Activated naive CD8-positive, alpha-beta T cell treated with anti-CD3 and anti-CD28 coated beads, Interleukin-2, amount 50 U/mL, for 24 hours (primary cell): ENCODE results near the gene SLC29A2.

Experiments
- ATAC-seq: fragments of 150-1000 bp; cut with Tn5 transposase; one replicate; pipeline ENCODE4 v1.10.0; 2021
- DNase-seq: peaks from one replicate; pipeline ENCODE4 v3.0.0; 2021
- H3K27ac Mint-ChIP-seq: one replicate; pipeline ENCODE4 v1.8.0; 2021; ENCODE audit warnings: mild to moderate bottlenecking, mixed read lengths
- H3K27me3 Mint-ChIP-seq: one replicate; pipeline ENCODE4 v1.8.0; 2021; ENCODE audit warnings: mixed read lengths
- H3K36me3 Mint-ChIP-seq: one replicate; pipeline ENCODE4 v1.8.0; 2021; ENCODE audit warnings: low read depth, mixed read lengths
- H3K4me1 Mint-ChIP-seq: one replicate; pipeline ENCODE4 v1.8.0; 2021; ENCODE audit warnings: mixed read lengths
- H3K4me3 Mint-ChIP-seq: one replicate; pipeline ENCODE4 v1.8.0; 2021; ENCODE audit warnings: mild to moderate bottlenecking, moderate library complexity, mixed read lengths
- H3K9me3 Mint-ChIP-seq: one replicate; pipeline ENCODE4 v1.8.0; 2021; ENCODE audit warnings: mixed read lengths

SLC29A2 gene, protein sequence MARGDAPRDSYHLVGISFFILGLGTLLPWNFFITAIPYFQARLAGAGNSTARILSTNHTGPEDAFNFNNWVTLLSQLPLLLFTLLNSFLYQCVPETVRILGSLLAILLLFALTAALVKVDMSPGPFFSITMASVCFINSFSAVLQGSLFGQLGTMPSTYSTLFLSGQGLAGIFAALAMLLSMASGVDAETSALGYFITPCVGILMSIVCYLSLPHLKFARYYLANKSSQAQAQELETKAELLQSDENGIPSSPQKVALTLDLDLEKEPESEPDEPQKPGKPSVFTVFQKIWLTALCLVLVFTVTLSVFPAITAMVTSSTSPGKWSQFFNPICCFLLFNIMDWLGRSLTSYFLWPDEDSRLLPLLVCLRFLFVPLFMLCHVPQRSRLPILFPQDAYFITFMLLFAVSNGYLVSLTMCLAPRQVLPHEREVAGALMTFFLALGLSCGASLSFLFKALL

DNA sequence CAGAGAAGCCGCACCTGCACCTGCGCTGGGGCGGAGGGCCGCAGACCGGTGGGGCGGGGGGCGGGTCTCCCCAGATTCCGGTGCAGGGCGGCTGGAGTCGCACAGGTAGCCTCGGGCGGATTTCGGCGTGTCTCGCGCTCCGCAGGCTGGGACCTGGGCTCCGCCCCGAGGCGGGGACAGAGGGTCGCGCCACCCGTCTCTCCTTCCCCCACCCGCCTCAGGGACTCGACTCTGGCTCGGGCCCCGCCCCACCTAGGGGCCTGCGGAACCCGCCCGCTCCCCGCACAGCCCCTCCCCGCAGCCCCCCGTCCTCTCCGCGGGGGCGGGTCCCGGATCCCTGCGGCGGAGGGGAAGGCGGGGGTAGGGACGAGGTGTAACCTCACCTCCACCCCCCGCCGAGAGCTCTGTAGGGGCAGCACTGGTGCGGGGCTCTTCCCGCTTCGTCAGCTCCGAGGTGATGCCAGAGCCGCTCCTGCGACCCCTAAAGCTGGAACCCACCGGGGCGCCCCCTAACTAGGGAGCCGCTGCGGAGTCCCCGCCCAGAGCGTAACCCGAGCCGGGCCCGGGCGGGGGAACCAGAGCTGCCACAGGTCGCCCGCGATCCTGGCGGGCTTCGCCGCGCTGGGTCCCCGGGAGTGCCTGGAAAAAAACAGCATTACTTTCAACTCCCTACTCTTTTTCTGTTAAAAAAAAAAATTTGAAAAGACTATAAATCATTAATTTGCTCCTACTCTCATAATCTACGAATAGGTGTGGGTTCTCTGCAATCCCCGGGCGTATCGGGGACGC, at the start of gene SLC29A2:
TSS of gene SLC29A2 (minus strand) at position 134 of the 789 bp plus-strand sequence. CDS start 169 bp downstream, outside the sequence.
- DNase-seq (peak; percentile 83), ATAC-seq (peak; percentile 89)
- Mint-ChIP-seq H3K27ac (peak within 1 kb of the TSS; percentile 87), H3K36me3 (peaks cover 11% of the 10 kb centered on the region), H3K9me3 (no peaks in the 10 kb centered on the region), H3K27me3 (peaks cover 6% of the 10 kb centered on the region), H3K4me3 (peak within 1 kb of the TSS; percentile 87), H3K4me1 (peaks cover 24% of the 10 kb centered on the region)

DNA sequence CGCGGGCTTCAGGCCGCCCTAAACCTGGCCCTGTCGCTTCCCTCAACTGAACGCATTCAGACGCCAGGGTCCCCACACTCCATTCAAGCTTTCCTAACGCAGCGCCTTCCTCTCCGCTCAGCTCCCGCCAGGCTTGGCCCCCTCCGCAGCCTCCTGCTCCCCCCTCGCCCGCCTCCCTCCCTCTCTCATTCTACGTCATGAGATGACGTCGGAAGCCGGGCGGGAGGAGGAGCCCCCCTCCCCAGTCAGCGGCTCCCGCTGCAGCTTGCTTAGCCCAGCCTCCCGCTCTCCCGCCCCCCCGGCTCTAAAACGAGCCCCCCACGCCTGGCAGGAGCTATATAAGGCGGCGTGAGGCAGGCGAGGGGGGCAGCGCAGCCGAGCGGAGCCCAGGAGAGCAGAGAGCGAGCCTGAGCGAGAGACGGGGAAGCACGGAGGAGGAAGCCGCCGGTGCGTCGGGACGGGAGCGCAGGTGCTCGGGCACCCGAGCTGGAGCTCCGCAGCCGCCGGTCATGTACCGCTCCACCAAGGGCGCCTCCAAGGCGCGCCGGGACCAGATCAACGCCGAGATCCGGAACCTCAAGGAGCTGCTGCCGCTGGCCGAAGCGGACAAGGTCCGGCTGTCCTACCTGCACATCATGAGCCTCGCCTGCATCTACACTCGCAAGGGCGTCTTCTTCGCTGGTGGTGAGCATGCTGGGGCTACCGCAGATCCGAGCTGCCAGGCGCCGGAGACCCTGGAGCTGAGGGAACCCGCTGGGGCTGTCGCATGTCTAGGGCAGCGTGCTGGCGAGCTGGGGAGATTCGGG, 49.3 kb upstream of the SLC29A2 start, which contains the start of gene NPAS4:
TSS of gene NPAS4 (plus strand) at position 365 of the 806 bp plus-strand sequence. CDS start at position 510, 145 bp downstream.
- H3K9me3 Mint-ChIP-seq = peaks cover 9% of the 10 kb centered on the region
- H3K36me3 Mint-ChIP-seq = no peaks in the 10 kb centered on the region
- peaks cover 47% of the 10 kb centered on the region for H3K27me3 Mint-ChIP-seq
- DNase-seq (no peak), ATAC-seq (no peak)
- H3K27ac Mint-ChIP-seq = no peak within 1 kb of the TSS
- no peak within 1 kb of the TSS for H3K4me3 Mint-ChIP-seq
- H3K4me1 Mint-ChIP-seq = peaks cover 38% of the 10 kb centered on the region

DNA sequence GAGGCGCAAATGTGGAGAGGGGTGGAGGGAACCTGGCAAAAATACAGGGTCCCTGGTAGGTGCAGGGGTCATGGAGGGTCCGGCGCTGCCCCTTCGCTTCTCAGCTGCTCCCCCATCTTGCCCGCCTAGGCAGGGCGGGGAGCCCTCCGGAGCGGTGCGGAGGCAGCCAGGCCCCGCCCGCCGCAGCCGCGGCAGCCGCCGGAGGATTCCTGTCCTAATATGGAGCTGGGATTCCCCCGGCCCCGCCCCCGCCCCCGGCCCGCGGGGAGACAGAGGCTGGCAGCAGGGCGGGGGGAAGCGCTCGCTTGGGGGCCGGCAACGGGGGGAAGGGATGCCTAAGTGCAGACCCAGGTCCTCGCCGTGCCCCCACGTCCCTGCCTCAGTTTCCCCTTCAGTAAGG, 48.3 kb upstream of the SLC29A2 start:
- Mint-ChIP-seq H3K4me3 (no peak overlapping the region), H3K9me3 (peaks cover 9% of the 10 kb centered on the region), H3K36me3 (no peaks in the 10 kb centered on the region), H3K27ac (no peak overlapping the region), H3K27me3 (peaks cover 56% of the 10 kb centered on the region), H3K4me1 (peaks cover 39% of the 10 kb centered on the region)
- DNase-seq (no peak), ATAC-seq (no peak)

DNA sequence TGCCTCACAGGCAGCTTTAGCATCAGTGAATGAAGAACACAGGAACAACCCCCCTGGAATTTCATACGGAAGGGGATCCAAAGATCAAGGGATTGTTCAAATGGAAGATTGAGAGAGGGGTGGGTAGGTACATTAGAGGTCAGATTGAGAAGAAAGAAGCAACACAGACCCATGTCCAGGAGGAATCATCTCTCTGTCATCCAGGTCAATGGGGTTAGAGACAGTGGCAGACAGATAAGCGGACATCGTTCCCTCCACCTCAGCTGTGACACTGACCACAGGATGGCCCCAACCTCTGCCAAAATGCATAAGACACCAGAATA, 47.4 kb upstream of the SLC29A2 start:
- Mint-ChIP-seq H3K4me3 (peak overlapping the region; percentile 72), H3K27ac (no peak overlapping the region), H3K9me3 (peaks cover 9% of the 10 kb centered on the region), H3K4me1 (peaks cover 39% of the 10 kb centered on the region), H3K36me3 (no peaks in the 10 kb centered on the region), H3K27me3 (peaks cover 61% of the 10 kb centered on the region)
- ATAC-seq = no peak
- no peak for DNase-seq

DNA sequence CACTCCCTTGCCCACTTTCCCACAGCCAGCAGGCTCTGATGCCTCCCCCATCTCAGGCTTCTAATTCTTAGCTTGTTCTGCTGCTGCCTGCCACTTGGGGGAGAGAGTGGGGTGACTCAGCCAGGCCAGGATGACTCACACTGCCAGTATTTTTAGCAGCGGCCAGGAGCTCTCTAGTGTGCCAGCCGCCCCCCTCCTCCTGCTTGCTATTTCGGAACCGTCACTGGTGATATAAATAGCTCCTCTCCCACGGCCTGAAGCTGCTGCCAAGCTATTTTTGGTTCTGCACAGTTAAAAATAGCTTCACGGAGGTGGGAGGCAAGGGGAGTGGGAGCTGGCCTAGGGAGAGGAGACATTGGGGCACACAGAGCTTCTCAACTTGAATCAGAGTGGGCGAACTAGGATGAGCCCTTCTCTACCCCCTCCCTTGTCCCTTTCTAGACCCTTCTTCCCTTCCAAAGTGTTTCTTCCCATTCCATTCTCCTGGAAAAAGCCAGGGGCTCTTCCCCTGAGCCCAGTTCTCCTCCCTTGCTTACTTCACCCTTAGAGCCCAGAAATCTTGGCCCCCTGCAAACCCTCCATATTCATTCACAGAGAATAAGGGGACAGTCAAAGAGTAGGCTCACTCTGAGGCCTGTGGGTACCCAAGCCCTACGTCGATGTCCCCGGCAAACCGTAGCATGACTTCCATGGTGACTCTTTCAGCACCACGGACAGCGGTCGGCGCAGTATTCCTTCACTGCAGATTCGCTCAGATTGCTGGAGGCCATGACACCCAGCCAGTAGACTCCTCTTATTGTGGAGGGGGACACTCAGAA, 46.8 kb upstream of the SLC29A2 start:
- H3K4me3 Mint-ChIP-seq = peak overlapping the region; percentile 72
- peaks cover 66% of the 10 kb centered on the region for H3K27me3 Mint-ChIP-seq
- ATAC-seq = peak; percentile 91
- no peaks in the 10 kb centered on the region for H3K36me3 Mint-ChIP-seq
- DNase-seq = peak; percentile 78
- H3K4me1 Mint-ChIP-seq = peaks cover 39% of the 10 kb centered on the region
- H3K27ac Mint-ChIP-seq = peak overlapping the region; percentile 22
- H3K9me3 Mint-ChIP-seq = peaks cover 9% of the 10 kb centered on the region

DNA sequence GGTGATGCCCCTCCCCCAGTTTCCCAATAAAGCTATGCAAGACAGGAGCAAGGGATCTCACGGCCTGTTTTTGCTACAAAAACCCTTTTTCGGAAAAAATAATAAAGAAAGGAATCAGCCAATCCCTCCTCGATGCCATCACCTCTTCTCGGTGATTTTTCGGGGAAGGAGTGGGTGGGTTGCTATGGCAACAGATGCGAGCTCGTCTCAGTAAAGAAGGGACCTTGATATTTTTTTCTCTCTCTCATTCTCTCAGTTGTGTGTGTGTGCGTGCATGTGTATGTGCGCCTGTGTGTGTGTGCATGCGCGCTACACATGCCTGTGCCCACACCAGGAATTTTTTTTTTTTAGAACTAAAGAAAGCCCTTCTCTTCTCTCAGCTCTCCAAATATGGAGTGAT, 45.4 kb upstream of the SLC29A2 start:
- H3K4me3 Mint-ChIP-seq = peak overlapping the region; percentile 16
- peaks cover 75% of the 10 kb centered on the region for H3K27me3 Mint-ChIP-seq

DNA sequence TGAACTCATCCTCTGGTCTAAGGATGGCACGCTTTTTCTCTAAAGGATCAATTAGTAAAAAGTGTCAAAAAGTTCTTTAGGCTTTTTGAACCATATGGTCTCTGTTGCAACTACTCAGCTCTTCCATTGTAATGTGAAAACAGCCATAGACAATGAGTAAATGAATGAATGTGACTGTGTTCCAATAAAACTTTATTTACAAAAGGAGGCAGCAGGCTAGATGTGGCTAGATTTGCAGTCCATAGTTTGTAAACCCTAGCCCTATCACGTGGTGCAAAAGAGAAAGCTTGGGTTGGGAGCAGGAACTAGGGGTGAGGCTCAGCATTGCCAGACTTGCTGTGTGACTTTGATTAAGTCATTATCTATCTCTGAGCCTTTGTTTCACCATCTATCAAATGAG, 43.9 kb upstream of the SLC29A2 start:
- DNase-seq (no peak), ATAC-seq (no peak)
- Mint-ChIP-seq H3K9me3 (peaks cover 5% of the 10 kb centered on the region), H3K27me3 (peaks cover 76% of the 10 kb centered on the region), H3K4me3 (no peak overlapping the region), H3K36me3 (no peaks in the 10 kb centered on the region), H3K27ac (no peak overlapping the region), H3K4me1 (peaks cover 39% of the 10 kb centered on the region)

More for the DNA sequence above, 45.4 kb upstream of the SLC29A2 start:
- H3K4me1 Mint-ChIP-seq = peaks cover 39% of the 10 kb centered on the region
- no peak overlapping the region for H3K27ac Mint-ChIP-seq
- H3K9me3 Mint-ChIP-seq = peaks cover 5% of the 10 kb centered on the region
- ATAC-seq = no peak
- peak; percentile 46 for DNase-seq
- H3K36me3 Mint-ChIP-seq = no peaks in the 10 kb centered on the region

DNA sequence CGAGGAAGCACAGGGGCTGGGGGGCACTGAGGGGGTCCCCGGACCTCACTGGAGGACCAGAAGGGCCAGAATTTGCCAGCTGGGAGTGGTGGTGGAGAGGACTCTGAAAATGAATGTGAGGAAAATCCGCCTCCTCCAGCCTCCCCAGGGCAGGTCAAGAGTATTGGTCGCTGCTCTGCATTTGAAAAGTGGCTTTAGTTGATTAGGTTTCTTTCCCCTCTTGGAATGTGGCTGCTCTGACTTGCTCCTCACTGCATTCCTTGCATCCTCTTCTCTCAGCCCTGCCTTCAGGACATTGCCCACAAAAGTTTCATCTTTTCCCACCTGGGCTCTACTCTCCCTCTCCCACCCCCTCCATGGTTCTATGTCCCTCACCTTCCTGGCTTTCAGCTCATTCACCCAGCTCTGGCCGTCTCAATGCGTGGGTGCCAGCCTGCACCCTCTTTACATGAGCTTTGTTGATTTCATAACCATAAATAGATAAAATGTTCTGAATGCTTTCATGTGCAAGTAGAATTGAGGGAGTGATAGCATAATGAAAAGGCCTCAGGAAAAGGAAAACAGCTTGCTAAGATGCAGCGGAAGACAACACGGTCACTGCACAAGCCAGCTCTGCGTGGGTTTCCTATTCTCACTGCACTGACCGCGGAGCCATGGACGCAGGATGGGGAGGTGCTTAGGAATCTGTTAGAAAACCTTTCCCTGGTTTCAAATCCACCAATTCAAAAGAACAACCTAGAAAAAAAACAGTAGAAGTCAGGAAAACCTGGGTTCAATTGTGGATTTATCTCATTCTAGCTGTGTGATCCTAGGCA, 42.8 kb upstream of the SLC29A2 start:
- ATAC-seq = no peak
- no peaks in the 10 kb centered on the region for H3K36me3 Mint-ChIP-seq
- peaks cover 5% of the 10 kb centered on the region for H3K9me3 Mint-ChIP-seq
- peaks cover 70% of the 10 kb centered on the region for H3K27me3 Mint-ChIP-seq
- peaks cover 36% of the 10 kb centered on the region for H3K4me1 Mint-ChIP-seq
- no peak for DNase-seq
- no peak overlapping the region for H3K27ac Mint-ChIP-seq
- H3K4me3 Mint-ChIP-seq = no peak overlapping the region

DNA sequence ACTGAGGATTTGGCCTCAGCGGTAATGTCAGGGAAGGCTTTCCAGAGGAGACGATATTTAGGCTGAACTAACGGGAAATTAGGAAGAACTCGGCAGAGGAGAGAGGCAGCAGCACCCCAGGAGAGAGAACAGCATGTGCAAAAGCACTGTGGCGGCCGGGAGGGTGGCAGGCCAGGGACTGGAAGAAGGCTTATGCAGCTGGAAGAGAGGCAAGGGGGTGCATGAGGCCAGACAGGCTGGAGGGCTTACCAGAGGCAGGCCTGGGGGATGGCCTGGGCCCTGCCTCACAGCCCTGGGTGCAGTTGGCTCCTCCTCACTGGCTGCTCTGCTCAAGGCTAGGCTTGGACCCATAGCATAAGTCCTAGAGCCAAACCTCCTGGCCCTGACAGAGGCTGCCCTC, 41.6 kb upstream of the SLC29A2 start:
- no peak overlapping the region for H3K4me3 Mint-ChIP-seq
- H3K27ac Mint-ChIP-seq = no peak overlapping the region
- H3K36me3 Mint-ChIP-seq = no peaks in the 10 kb centered on the region
- DNase-seq = no peak
- peaks cover 28% of the 10 kb centered on the region for H3K4me1 Mint-ChIP-seq
- ATAC-seq = no peak
- H3K27me3 Mint-ChIP-seq = peaks cover 60% of the 10 kb centered on the region
- no peaks in the 10 kb centered on the region for H3K9me3 Mint-ChIP-seq

DNA sequence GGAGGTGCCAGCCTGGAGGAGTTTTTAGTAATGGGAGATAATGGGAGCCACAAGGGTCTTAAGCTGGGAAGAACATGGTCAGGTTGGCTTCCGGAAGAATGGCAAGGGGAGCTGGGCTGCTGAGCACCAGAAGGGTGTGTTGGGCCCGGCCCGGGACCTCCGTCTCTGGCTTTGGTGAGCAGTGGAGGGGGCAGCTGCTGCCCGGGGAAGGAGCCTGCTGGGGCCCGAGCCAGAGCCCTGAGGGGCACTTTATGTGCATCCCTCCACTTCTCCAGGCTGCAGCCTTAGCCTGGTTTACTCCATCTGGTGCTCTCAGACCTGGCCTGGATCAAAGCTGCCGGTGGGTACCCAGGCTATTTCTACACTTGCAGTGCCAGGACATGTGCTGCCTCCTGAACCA, 40.5 kb upstream of the SLC29A2 start:
- Mint-ChIP-seq H3K27ac (no peak overlapping the region), H3K4me1 (peaks cover 17% of the 10 kb centered on the region), H3K4me3 (no peak overlapping the region), H3K27me3 (peaks cover 53% of the 10 kb centered on the region), H3K36me3 (no peaks in the 10 kb centered on the region), H3K9me3 (no peaks in the 10 kb centered on the region)
- DNase-seq = no peak
- ATAC-seq = no peak

DNA sequence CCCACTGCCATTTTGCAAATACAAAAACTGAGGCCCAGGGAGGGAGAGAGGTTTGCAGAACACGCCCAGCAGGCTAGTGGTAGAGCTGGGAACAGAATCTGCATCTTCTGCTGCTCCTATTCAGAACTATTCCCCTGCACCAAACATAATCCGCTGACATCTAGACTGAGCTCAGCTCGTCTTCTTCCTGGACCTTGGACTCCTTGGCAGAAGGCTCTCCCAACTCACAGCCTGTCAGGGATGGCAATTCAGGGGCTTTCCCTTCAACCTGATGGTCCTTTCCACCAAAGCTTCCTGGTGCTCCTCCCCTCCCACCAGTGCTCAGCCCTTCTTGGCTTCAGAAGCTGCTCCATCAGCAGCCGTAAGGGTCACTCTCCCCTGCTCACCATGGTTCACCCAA, 39.8 kb upstream of the SLC29A2 start:
- H3K27me3 Mint-ChIP-seq = peaks cover 47% of the 10 kb centered on the region
- DNase-seq (no peak), ATAC-seq (no peak)
- no peaks in the 10 kb centered on the region for H3K9me3 Mint-ChIP-seq
- peaks cover 9% of the 10 kb centered on the region for H3K4me1 Mint-ChIP-seq
- no peaks in the 10 kb centered on the region for H3K36me3 Mint-ChIP-seq
- H3K4me3 Mint-ChIP-seq = no peak overlapping the region
- H3K27ac Mint-ChIP-seq = no peak overlapping the region

DNA sequence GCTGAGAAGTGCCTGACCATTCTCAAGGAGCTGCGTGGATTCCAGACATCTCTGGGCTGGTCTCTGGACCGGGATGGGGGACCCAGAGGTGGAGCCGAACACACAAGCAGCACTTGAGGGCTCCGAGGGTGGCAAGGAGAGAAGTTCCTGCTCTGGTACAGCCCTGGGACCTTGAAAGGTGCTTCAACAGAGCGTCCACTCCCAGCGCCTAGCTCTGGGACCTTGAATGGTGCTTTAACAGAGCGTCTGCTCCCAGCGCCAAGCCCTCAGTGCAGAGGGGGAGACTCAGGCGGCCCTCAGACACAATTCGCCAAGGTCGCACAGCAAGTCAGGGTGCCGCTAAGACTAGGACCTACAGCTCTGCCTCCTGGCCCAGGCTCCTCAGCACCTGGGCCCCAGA, 38.6 kb upstream of the SLC29A2 start:
- DNase-seq = no peak
- H3K4me3 Mint-ChIP-seq = no peak overlapping the region
- H3K27ac Mint-ChIP-seq = no peak overlapping the region
- peaks cover 42% of the 10 kb centered on the region for H3K27me3 Mint-ChIP-seq
- no peak for ATAC-seq
- H3K36me3 Mint-ChIP-seq = no peaks in the 10 kb centered on the region
- peaks cover 4% of the 10 kb centered on the region for H3K4me1 Mint-ChIP-seq
- no peaks in the 10 kb centered on the region for H3K9me3 Mint-ChIP-seq

DNA sequence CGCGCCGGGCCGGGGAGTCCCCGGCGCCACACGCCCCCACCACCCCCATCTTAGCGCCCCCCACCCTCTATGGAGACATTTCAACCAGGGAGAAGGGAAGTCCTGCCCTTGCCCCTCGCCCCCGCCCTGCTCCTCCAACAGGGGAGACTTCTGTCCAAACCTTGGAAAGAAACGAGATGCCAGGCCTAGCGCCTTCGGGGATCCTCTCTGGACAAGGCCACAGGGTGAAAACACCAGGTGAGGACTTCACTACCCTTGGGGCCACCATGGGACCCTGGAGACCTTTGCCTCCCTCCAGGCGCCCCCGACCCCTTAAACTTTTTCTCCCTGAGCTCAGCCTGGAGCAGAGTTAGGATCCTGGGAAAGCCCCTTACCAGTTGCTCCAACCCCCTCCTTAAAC, 37.7 kb upstream of the SLC29A2 start:
- DNase-seq (no peak), ATAC-seq (no peak)
- Mint-ChIP-seq H3K36me3 (no peaks in the 10 kb centered on the region), H3K27ac (no peak overlapping the region), H3K4me1 (peaks cover 4% of the 10 kb centered on the region), H3K4me3 (no peak overlapping the region), H3K27me3 (peaks cover 36% of the 10 kb centered on the region), H3K9me3 (no peaks in the 10 kb centered on the region)
